Measurements from ENCODE around the gene ACTN3.

Gene ACTN3

GRCh38 chr11:66545701-66546367 lies 869 bp upstream of the ACTN3 start, which contains the start of gene ZDHHC24:
Gene ZDHHC24 (minus strand): TSS chr11:66546048. CDS start chr11:66546003, 45 bp downstream.
- DNase-seq = peak; percentile 96

GRCh38 chr11:66546966-66547661 lies 411 bp downstream of the ACTN3 start:
- DNase-seq = no peak

- no peak for DNase-seq
Measured at GRCh38 chr11:66547662-66548009, 933 bp downstream of the ACTN3 start.

GRCh38 chr11:66548041-66548440 lies 1.3 kb downstream of the ACTN3 start:
- no peak for DNase-seq

GRCh38 chr11:66548774-66549630 lies 2.3 kb downstream of the ACTN3 start:
- DNase-seq = no peak

GRCh38 chr11:66549696-66550095 lies 3.0 kb downstream of the ACTN3 start:
- no peak for DNase-seq

- no peak for DNase-seq
Measured at GRCh38 chr11:66550887-66551286, 4.2 kb downstream of the ACTN3 start.

- DNase-seq = no peak
Measured at GRCh38 chr11:66554602-66555001, 7.9 kb downstream of the ACTN3 start.

GRCh38 chr11:66555416-66555815 lies 8.7 kb downstream of the ACTN3 start:
- DNase-seq = no peak

GRCh38 chr11:66556086-66556485 lies 9.4 kb downstream of the ACTN3 start:
- DNase-seq = no peak

- no peak for DNase-seq
Measured at GRCh38 chr11:66557733-66558326, 11.1 kb downstream of the ACTN3 start.

GRCh38 chr11:66559142-66559865 lies 12.6 kb downstream of the ACTN3 start:
- peak; percentile 68 for DNase-seq

- DNase-seq = no peak
Measured at GRCh38 chr11:66559866-66560676, 13.4 kb downstream of the ACTN3 start.

- DNase-seq = no peak
Measured at GRCh38 chr11:66561178-66561974, 14.7 kb downstream of the ACTN3 start.

- DNase-seq = no peak
Measured at GRCh38 chr11:66561975-66562248, 15.2 kb downstream of the ACTN3 start.

- DNase-seq = no peak
Measured at GRCh38 chr11:66562275-66562674, 15.6 kb downstream of the ACTN3 start.

GRCh38 chr11:66562907-66563583 lies 16.3 kb downstream of the ACTN3 start:
- no peak for DNase-seq

GRCh38 chr11:66563832-66564231 lies 17.1 kb downstream of the ACTN3 start:
- no peak for DNase-seq

- no peak for DNase-seq
Measured at GRCh38 chr11:66564538-66564937, 17.8 kb downstream of the ACTN3 start.

GRCh38 chr11:66564984-66565383 lies 18.3 kb downstream of the ACTN3 start:
- no peak for DNase-seq

Data from activated CD8-positive, alpha-beta memory T cell treated with anti-CD3 and anti-CD28 coated beads for 24 hours (primary cell).